KOPT-K1 (cell line): ENCODE results near the gene CYFIP1.
A peak's percentile ranks its signal among the peaks of the same experiment; 100 is the strongest.

Experiments used
- H3K27ac ChIP-seq: fragments of 200-600 bp; sonication (generic); 2 replicates; pipeline ENCODE4 v1.5.1; 2016; ENCODE audit warnings: antibody characterized with exemption, mild to moderate bottlenecking, low read depth, low read length; ENCODE audit not compliant: poor library complexity, severe bottlenecking
- H3K36me3 ChIP-seq: fragments of 200-600 bp; sonication (generic); 2 replicates; pipeline ENCODE4 v1.5.1; 2017; ENCODE audit warnings: antibody characterized with exemption, mild to moderate bottlenecking, low read length, moderate library complexity; ENCODE audit not compliant: insufficient read depth
- H3K9me3 ChIP-seq: fragments of 200-600 bp; sonication (generic); 2 replicates; pipeline ENCODE4 v1.5.1; 2017; ENCODE audit warnings: antibody characterized with exemption, low read length, mild to moderate bottlenecking; ENCODE audit not compliant: insufficient read depth, poor library complexity, severe bottlenecking

The CYFIP1 gene

GRCh38 chr15:22869856-22870255 lies 110.3 kb downstream of the CYFIP1 start:
- no peaks in the 10 kb centered on the region for H3K9me3 ChIP-seq
- peaks cover 58% of the 10 kb centered on the region for H3K36me3 ChIP-seq
- no peak overlapping the region for H3K27ac ChIP-seq

DNA sequence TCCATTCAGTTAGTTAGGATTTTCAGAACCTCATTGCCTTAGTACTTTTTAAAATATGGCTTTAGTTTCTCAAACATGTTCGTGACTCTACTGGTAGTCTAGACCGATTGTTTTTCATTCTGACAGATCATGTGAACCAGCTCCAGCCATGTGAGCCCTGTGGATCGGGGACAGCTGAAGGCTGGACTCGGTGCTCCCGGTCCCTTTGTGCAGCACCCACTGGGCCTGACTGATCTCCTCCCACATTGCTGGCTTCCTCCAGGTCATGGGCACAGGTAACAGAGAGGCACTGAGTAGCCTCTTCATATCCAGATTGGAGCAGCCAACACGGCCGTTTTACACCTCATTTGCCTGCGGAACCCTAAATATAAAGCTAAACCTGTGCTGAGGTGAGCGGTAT lies 111.2 kb downstream of the CYFIP1 start:
- Histone ChIP-seq H3K9me3 (no peaks in the 10 kb centered on the region), H3K36me3 (peaks cover 67% of the 10 kb centered on the region), H3K27ac (no peak overlapping the region)

GRCh38 chr15:22868495-22868894 lies 111.7 kb downstream of the CYFIP1 start:
- Histone ChIP-seq H3K27ac (no peak overlapping the region), H3K36me3 (peaks cover 71% of the 10 kb centered on the region)

GRCh38 chr15:22867886-22868285 lies 112.3 kb downstream of the CYFIP1 start:
- H3K9me3 ChIP-seq: no peaks in the 10 kb centered on the region
- peaks cover 77% of the 10 kb centered on the region for H3K36me3 ChIP-seq
- H3K27ac ChIP-seq: no peak overlapping the region

More at GRCh38 chr15:22868495-22868894, 111.7 kb downstream of the CYFIP1 start:
- H3K9me3 ChIP-seq: no peaks in the 10 kb centered on the region

GRCh38 chr15:22866079-22866478 lies 114.1 kb downstream of the CYFIP1 start:
- peaks cover 95% of the 10 kb centered on the region for H3K36me3 ChIP-seq
- no peak overlapping the region for H3K27ac ChIP-seq
- H3K9me3 ChIP-seq: no peaks in the 10 kb centered on the region

DNA sequence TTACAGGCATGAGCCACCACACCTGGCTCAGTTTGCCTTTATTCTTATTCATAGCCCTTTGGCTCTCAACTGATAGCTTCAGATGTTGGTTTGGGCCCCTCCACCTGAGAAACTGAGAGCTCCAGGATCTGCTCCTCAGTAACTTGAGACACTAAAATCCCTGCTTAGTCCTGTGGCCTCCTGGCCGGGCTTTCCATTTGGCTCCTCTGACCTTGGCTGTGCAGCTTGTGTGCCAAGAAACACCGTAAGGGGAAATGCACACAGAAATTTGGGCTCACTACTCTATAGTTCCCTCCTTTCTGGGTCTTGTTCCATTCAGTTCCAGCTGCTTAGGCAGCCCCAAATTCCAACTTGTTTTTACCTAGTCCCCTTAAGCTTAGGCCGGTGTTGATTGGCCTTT lies 116.8 kb downstream of the CYFIP1 start:
- peaks cover 97% of the 10 kb centered on the region for H3K36me3 ChIP-seq
- no peaks in the 10 kb centered on the region for H3K9me3 ChIP-seq
- H3K27ac ChIP-seq: no peak overlapping the region

DNA sequence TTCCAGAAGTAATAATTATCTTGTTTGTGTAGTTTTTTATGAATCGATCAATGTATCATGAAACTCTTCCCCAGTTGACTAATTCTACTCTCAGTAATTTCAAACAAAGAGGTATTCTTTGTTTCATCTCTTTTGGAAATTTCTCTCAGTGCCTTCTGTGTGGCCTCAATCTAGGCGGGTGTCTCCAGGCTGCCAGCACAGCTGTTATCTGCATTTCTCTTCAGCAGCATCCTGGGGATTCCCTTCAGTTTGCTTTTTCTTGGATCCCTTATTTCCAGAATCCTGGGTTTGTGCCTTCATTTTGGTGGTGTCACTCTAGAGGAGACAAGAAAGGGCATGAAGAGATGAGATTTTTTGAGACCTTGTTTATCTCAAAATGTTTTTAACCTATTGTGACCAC lies 119.0 kb downstream of the CYFIP1 start:
- Histone ChIP-seq H3K36me3 (peaks cover 91% of the 10 kb centered on the region), H3K27ac (no peak overlapping the region), H3K9me3 (no peaks in the 10 kb centered on the region)

DNA sequence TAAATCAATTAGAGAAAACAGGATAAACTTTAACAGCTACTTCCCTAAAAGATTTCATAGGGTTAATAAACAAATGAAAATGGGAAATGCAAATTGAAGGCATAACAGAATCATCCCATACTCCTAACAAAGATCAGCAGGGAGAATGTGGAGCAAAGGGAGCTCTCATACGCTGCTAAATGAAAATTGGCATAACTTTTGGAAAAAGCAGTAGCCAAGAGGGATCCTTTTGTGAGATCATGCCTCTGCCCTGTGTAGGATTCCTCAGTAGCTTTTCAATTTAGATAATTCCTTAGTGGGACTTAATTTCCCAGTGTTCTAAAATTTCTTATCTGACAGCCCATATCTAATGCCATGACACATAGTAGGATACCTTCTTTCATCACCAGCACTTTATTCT lies 123.5 kb downstream of the CYFIP1 start:
- no peak overlapping the region for H3K27ac ChIP-seq
- H3K36me3 ChIP-seq: peaks cover 90% of the 10 kb centered on the region

GRCh38 chr15:22855791-22856190 lies 124.4 kb downstream of the CYFIP1 start:
- Histone ChIP-seq H3K27ac (no peak overlapping the region), H3K9me3 (no peaks in the 10 kb centered on the region), H3K36me3 (peaks cover 90% of the 10 kb centered on the region)

More for the DNA sequence above, 123.5 kb downstream of the CYFIP1 start:
- no peaks in the 10 kb centered on the region for H3K9me3 ChIP-seq

DNA sequence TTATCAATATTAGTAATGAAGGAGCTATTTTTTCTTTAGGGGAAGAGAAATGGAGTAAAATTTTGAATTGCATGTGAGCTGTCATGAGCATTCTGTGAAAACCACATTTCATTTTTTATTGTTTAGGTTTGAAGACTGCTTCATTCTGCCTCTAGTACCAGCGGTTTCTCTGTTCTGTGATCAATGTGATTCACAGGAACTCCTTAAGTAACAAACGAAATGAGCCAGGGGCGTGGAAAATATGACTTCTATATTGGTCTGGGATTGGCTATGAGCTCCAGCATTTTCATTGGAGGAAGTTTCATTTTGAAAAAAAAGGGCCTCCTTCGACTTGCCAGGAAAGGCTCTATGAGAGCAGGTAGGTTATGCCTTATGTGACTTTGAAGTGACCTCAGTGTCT lies 128.7 kb downstream of the CYFIP1 start:
- Histone ChIP-seq H3K27ac (no peak overlapping the region), H3K9me3 (no peaks in the 10 kb centered on the region), H3K36me3 (peaks cover 93% of the 10 kb centered on the region)

DNA sequence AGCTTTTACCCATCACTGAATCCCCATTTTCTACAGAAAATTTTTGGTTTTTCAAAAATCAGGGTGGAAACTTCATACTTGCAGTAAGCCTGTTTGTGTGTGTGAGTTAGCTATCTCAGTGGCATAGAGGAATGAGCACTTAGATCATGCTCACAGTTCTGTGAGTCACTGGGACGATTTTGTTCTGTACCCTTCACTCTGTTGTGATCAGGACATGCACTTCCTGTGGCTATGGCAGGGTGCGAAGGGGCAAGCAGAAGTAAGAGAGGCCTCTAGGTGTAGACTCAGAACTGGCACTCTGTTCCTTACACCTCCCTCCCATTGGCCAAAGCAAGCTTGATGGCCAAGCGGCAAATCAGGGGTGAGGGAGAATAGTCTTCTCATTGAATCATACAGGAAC lies 130.1 kb downstream of the CYFIP1 start:
- Histone ChIP-seq H3K9me3 (no peaks in the 10 kb centered on the region), H3K27ac (no peak overlapping the region), H3K36me3 (peaks cover 93% of the 10 kb centered on the region)

DNA sequence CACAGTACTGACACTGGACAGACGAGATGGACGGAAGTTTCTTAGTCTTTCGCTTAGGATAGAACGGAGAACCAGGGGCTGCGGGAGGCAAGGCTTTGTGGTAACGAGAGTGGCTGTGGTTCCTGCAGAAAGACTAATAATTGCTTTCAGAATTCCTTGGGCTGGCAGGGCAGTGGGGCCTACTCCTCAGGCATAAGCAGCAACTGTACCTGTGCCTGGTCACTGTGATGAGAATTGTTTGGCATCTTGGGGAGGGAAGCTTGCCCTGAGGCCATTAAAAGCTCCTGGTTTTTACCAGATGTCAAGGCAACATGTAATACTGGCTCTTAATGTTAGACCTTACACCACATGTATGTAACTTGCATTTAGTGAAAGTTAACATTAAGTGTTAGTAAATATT lies 134.1 kb downstream of the CYFIP1 start:
- no peak overlapping the region for H3K27ac ChIP-seq
- H3K9me3 ChIP-seq: no peaks in the 10 kb centered on the region
- H3K36me3 ChIP-seq: peaks cover 93% of the 10 kb centered on the region

GRCh38 chr15:22845289-22845900 lies 134.8 kb downstream of the CYFIP1 start:
- Histone ChIP-seq H3K9me3 (no peaks in the 10 kb centered on the region), H3K36me3 (peaks cover 93% of the 10 kb centered on the region), H3K27ac (no peak overlapping the region)

GRCh38 chr15:22844421-22845288 lies 135.5 kb downstream of the CYFIP1 start:
- peaks cover 86% of the 10 kb centered on the region for H3K36me3 ChIP-seq
- H3K9me3 ChIP-seq: no peaks in the 10 kb centered on the region
- no peak overlapping the region for H3K27ac ChIP-seq

GRCh38 chr15:22839046-22839695 lies 141.0 kb downstream of the CYFIP1 start:
- H3K36me3 ChIP-seq: peaks cover 36% of the 10 kb centered on the region
- H3K27ac ChIP-seq: peak overlapping the region; percentile 80
- no peaks in the 10 kb centered on the region for H3K9me3 ChIP-seq
